Effector CD4-positive, alpha-beta T cell (primary cell): ENCODE data around the gene OR7C1.
"Not testable (repeated sequence)": the region's sequence is repeated elsewhere in the genome, so short reads cannot be mapped to it uniquely, and the experiment has no call there.

Experiments
- DNase-seq: peaks from one replicate; pipeline ENCODE4 v3.0.0-alpha.2; 2020

OR7C1 gene

GRCh38 chr19:14765403-14765802 is 69.6 kb downstream of the OR7C1 start:
- DNase-seq = not testable (repeated sequence)

DNA sequence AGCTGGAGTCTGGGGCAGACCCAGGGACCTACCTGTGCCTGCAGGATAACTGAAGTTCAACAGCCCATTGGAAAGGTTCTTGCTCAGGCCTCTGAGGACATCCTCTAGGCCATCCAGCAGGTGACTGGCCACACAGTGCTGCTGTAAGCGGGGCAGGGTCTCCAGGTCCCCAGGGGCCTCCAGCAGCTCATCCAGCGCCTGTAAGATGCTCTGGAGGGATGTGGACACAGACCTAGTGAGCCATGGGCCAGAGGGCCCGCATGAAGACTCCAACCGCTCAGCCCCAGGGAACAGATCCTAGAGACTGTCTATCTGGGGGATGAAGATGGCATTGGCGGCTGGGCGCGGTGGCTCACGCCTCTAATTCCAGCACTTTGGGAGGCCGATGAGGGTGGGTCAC is 70.6 kb downstream of the OR7C1 start:
- DNase-seq = no peak

- no peak for DNase-seq
Measured at GRCh38 chr19:14763497-14764145, 71.4 kb downstream of the OR7C1 start.

DNA sequence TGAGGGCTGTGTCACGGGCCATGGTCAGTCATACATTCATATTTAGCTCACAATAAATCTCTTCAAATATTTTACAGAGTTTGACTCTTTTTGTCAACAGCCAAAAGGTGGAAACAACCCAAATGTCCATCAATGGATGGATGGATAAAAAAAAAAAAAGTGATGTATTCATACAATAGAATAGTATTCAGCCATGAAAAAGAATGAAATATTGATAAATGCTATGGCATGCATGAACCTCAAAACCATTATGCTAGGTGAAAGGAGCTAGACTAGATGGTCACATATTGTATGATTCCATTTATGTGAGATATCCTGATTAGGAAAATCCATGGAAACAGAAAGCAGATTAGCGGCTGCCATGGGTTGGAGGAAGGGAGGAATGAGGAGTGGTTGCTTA is 72.9 kb downstream of the OR7C1 start:
- no peak for DNase-seq

GRCh38 chr19:14761607-14762006 is 73.4 kb downstream of the OR7C1 start:
- no peak for DNase-seq

DNA sequence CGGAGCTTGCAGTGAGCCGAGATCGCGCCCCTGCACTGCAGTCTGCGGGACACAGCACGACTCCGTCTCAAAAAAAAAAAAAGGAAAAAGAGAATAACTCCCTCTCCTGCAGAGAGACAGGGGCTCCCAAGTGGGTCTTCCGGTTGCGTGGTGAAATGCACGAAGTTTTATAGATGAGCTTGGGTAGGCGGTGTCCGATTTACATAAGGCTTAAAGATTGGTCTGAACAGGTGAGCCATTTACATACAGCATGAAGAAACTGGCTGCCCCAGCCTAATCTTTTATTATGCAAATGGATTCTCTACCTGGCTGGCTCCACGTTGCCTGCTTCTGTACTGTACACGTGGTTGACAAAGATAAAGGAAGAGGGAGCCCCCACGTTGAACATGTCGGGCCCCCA is 76.2 kb downstream of the OR7C1 start:
- no peak for DNase-seq

- DNase-seq = no peak
Measured at GRCh38 chr19:14748601-14749000, 86.4 kb downstream of the OR7C1 start.
